Thoracic aorta (tissue), 2 donors: ENCODE data around the gene B4GALNT2. TPM values are rescaled to one million over a fixed set of nuclear protein-coding genes. Genes with fewer than 3 reads are reported as not detected.

Experiments used
- ATAC-seq: fragments of 150-250 bp; one replicate; pipeline ENCODE4 v1.8.0; 2017; ENCODE audit warnings: low read depth; ENCODE audit not compliant: insufficient number of reproducible peaks, low FRiP score
- DNase-seq: peaks from one replicate; pipeline ENCODE4 v3.0.0-alpha.2; 2020; ENCODE audit warnings: low spot score
- H3K27ac ChIP-seq, 2 donors: fragments of 200-600 bp; sonication (generic); 1 replicate in 1 of 2; 2 replicates in 1 of 2; pipeline ENCODE4 v1.5.1; 2016; ENCODE audit warnings: mild to moderate bottlenecking in 2 of 2, moderate library complexity in 2 of 2
- H3K27me3 ChIP-seq: fragments of 200-600 bp; sonication (generic); replicated peaks from 2 replicates; pipeline ENCODE4 v1.6.0; 2016; ENCODE audit warnings: mild to moderate bottlenecking; ENCODE audit not compliant: insufficient read depth
- H3K36me3 ChIP-seq: fragments of 200-600 bp; sonication (generic); one replicate; pipeline ENCODE4 v1.5.1; 2016
- H3K4me1 ChIP-seq, 2 donors: fragments of 200-600 bp; sonication (generic); 1 replicate in 1 of 2; 2 replicates in 1 of 2; pipeline versions ENCODE4 v1.5.1 to v1.6.0; 2016; ENCODE audit warnings: low read depth in 2 of 2, mild to moderate bottlenecking in 1 of 2; ENCODE audit not compliant: control insufficient read depth in 1 of 2
- H3K4me3 ChIP-seq: fragments of 200-600 bp; sonication (generic); 2 replicates; pipeline ENCODE4 v1.5.1; 2016; ENCODE audit warnings: mild to moderate bottlenecking
- H3K9me3 ChIP-seq: fragments of 200-600 bp; sonication (generic); 2 replicates; pipeline ENCODE4 v1.5.1; 2016
- total RNA-seq, 2 donors: library from RNA; depleted of rRNA; stranded (reverse); fragments of >200 nt; gene quantifications; one replicate each; pipeline versions ENCODE4 v1.1.0 to v1.2.3, GENCODE V29; 2016
- TF ChIP-seq, protein P1 (sequence below): fragments of 200-600 bp; sonication (generic); IDR thresholded peaks from one replicate; pipeline ENCODE4 v1.5.1; 2019; ENCODE audit warnings: antibody characterized with exemption

The B4GALNT2 gene
- total RNA-seq, 2 donors from 2014 or later = not detected

DNA sequence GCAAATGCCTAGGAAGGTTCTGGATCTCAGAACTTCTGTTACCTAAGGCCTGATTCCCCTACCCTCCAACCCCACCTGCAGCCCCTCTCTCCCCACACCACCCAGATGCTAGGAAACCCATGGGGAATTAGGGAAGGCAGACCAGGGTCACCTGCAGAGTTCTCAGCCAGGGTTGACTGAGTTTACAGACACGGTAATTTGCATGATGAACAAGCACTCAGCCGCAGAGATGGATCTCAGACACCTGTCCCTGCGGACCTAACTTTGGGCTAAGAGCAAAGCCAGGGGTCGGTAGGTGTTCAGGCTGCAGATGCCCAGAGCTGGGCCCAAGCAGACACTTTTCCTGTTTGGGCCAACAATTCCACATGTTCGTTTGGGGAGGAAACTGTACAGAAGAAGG lies 80.8 kb downstream of the B4GALNT2 start:
- peaks cover 4% of the 10 kb centered on the region for H3K27me3 ChIP-seq
- H3K4me1 ChIP-seq = peaks cover 0 to 2% of the 10 kb centered on the region in 2 donors
- no peak overlapping the region for H3K27ac ChIP-seq
- H3K9me3 ChIP-seq = no peaks in the 10 kb centered on the region
- DNase-seq = no peak
- TF ChIP-seq, protein P1, sequence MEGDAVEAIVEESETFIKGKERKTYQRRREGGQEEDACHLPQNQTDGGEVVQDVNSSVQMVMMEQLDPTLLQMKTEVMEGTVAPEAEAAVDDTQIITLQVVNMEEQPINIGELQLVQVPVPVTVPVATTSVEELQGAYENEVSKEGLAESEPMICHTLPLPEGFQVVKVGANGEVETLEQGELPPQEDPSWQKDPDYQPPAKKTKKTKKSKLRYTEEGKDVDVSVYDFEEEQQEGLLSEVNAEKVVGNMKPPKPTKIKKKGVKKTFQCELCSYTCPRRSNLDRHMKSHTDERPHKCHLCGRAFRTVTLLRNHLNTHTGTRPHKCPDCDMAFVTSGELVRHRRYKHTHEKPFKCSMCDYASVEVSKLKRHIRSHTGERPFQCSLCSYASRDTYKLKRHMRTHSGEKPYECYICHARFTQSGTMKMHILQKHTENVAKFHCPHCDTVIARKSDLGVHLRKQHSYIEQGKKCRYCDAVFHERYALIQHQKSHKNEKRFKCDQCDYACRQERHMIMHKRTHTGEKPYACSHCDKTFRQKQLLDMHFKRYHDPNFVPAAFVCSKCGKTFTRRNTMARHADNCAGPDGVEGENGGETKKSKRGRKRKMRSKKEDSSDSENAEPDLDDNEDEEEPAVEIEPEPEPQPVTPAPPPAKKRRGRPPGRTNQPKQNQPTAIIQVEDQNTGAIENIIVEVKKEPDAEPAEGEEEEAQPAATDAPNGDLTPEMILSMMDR = no peak
- no peak for ATAC-seq
- H3K36me3 ChIP-seq = no peaks in the 10 kb centered on the region
- no peak overlapping the region for H3K4me3 ChIP-seq

DNA sequence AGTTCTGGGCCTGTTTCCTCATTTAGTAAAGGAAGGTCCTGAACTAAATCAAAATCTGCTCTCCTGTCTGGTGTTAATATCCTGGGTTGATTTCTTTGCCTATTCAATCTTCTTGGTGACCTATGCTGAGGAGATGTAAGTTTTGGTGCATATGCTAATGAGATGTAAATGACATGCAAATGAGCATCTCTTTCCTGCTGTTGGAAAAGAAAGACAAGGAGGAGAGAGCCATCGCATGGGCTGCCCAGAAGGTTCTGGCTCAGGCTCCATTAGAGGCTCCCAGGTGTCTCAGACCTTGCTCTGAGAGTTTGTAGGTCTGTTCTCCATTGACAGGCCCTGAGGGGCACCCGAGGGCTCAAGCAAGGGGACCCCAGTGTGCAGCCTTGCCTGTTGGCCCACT lies 81.3 kb downstream of the B4GALNT2 start:
- no peaks in the 10 kb centered on the region for H3K9me3 ChIP-seq
- DNase-seq (no peak), ATAC-seq (no peak)
- no peaks in the 10 kb centered on the region for H3K36me3 ChIP-seq
- peaks cover 0 to 2% of the 10 kb centered on the region in 2 donors for H3K4me1 ChIP-seq
- TF ChIP-seq, protein P1 = no peak
- no peak overlapping the region for H3K4me3 ChIP-seq
- H3K27ac ChIP-seq = no peak overlapping the region
- H3K27me3 ChIP-seq = peaks cover 4% of the 10 kb centered on the region

DNA sequence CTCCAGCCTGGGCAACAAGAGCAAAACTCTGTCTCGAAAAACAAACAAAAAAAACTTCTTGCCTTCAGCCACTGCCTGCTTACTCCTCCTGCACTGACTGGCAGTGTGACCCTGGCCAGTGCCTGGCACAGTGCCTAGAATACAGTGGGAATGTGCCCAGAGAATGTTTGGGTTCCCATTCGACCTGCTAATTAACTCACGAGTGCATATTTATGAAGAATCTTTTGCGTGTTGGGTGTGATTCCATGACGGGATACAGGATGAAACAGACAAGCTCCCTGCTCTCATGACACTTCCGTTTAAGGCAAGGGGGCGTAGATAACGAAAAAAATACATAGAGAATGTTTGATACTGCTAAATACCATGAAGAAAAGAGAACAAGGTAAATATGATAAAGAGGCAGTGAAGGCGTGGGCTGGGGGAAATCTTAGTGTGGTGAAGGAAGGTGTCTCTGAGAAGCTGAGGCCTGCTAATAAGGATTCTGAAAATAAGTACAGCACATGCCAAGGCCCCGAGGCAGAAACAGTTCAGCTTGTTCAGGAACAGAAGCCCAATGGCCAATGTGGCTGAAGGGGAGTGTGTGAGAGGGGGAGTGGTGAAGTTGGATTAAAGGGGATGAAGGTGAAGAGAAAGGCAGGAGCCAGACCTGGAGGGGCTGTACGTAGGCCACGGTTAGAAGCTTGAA lies 82.2 kb downstream of the B4GALNT2 start:
- TF ChIP-seq, protein P1 = no peak
- ATAC-seq = no peak
- H3K4me1 ChIP-seq = peaks cover 0 to 2% of the 10 kb centered on the region in 2 donors
- H3K4me3 ChIP-seq = no peak overlapping the region
- H3K36me3 ChIP-seq = no peaks in the 10 kb centered on the region
- no peak overlapping the region for H3K27ac ChIP-seq
- DNase-seq = no peak
- H3K9me3 ChIP-seq = no peaks in the 10 kb centered on the region
- H3K27me3 ChIP-seq = peaks cover 1% of the 10 kb centered on the region

DNA sequence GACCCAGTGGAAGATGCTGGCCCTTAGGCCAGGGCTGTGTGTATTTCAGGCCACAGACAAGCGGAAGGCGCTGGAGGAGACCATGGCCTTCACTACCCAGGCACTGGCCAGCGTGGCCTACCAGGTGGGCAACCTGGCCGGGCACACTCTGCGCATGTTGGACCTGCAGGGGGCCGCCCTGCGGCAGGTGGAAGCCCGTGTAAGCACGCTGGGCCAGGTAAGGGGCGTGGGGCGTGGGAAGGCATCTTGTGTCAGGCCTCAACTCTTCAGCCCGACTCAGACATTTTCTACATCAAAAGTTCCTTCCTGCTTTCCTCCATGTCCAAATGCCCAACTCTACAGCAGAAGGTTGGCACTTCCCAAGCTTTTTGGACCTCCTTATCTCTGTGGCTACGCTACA lies 83.9 kb downstream of the B4GALNT2 start:
- TF ChIP-seq, protein P1 = no peak
- DNase-seq (no peak), ATAC-seq (no peak)
- Histone ChIP-seq H3K9me3 (no peaks in the 10 kb centered on the region), H3K36me3 (no peaks in the 10 kb centered on the region), H3K4me3 (no peak overlapping the region), H3K27me3 (no peaks in the 10 kb centered on the region), H3K4me1 (peaks cover 0 to 2% of the 10 kb centered on the region in 2 donors), H3K27ac (no peak overlapping the region)

DNA sequence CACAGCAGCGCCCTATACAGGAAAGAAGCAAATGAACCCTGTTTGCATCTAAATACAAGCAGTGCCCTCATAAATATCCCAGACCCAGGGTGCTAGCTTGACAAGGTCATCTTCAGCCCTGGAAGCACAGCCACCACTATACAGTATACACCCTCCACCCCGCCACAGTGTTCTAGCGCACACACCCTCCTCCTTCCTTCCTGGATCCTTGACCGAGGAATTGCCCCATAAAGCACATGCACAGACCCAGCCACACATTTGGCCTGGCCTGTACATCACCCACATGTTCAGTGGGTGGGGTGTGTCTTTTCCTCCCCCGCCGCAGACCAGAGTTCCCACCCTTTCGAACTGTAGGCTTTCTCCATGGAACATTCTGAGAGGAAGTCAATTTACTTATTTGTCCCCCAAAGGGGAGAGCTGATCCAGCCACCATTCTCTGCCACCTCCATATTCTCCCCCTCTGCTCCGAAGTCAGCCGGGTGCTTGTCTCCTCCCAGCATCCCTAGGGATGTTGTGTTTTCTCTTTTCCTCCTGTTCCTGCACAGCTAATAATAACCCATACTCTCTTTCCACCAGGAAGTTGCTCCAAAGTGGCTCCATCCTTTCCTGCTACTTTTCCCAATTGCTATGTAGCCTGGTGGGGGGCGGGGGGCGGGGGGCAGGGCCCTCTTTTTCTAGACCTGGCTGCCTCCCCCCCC lies 84.5 kb downstream of the B4GALNT2 start:
- Histone ChIP-seq H3K9me3 (no peaks in the 10 kb centered on the region), H3K27me3 (no peaks in the 10 kb centered on the region), H3K27ac (no peak overlapping the region), H3K4me1 (peaks cover 0 to 2% of the 10 kb centered on the region in 2 donors), H3K36me3 (no peaks in the 10 kb centered on the region), H3K4me3 (no peak overlapping the region)
- TF ChIP-seq, protein P1 = no peak
- no peak for DNase-seq
- ATAC-seq = no peak
